HEK293 (cell line): ENCODE results near the gene PRKG2.

Experiments used
- CTCF ChIP-seq: fragments of 450-650 bp; formaldehyde crosslinking; IDR thresholded peaks from 2 replicates; pipeline ENCODE4 v1.5.1; 2016; ENCODE audit warnings: missing biosample characterization, missing genetic modification characterization
- MYNN ChIP-seq: fragments of 450-650 bp; formaldehyde crosslinking; IDR thresholded peaks from 2 replicates; pipeline ENCODE4 v1.5.1; 2016; ENCODE audit warnings: missing biosample characterization, missing genetic modification characterization, borderline replicate concordance
- REPIN1 ChIP-seq: fragments of 450-650 bp; formaldehyde crosslinking; IDR thresholded peaks from 2 replicates; pipeline ENCODE4 v1.5.1; 2017; ENCODE audit warnings: missing biosample characterization, missing genetic modification characterization, low read depth
- REST ChIP-seq: fragments of 450-650 bp; formaldehyde crosslinking; IDR thresholded peaks from 2 replicates; pipeline ENCODE4 v1.5.1; 2016; ENCODE audit warnings: missing biosample characterization, missing genetic modification characterization
- ZNF112 ChIP-seq: fragments of 450-650 bp; formaldehyde crosslinking; IDR thresholded peaks from 2 replicates; pipeline ENCODE4 v1.5.0; 2017; ENCODE audit warnings: missing biosample characterization, missing genetic modification characterization
- ZNF580 ChIP-seq: fragments of 450-650 bp; formaldehyde crosslinking; IDR thresholded peaks from 2 replicates; pipeline ENCODE4 v1.5.1; 2016; ENCODE audit warnings: missing biosample characterization, missing genetic modification characterization
- ZSCAN30 ChIP-seq: fragments of 450-650 bp; IDR thresholded peaks from 2 replicates; pipeline ENCODE4 v1.5.1; 2018; ENCODE audit warnings: missing biosample characterization, mild to moderate bottlenecking, missing genetic modification characterization, moderate library complexity

GRCh38 chr4:81052119-81053068, 162.6 kb downstream of the PRKG2 start:
- TF ChIP-seq ZSCAN30 (tag by site-specific recombination) (no peak), ZNF112 (no peak), CTCF (no peak), MYNN (tag by site-specific recombination) (no peak), ZNF580 (tag by site-specific recombination) (no peak), REPIN1 (tag by site-specific recombination) (no peak), REST (no peak)
